ENCODE data around the gene RTEL1.

The RTEL1 gene

GRCh38 chr20:63695424-63696305, 37.6 kb downstream of the RTEL1 start:
- no peak for ATAC-seq

DNA sequence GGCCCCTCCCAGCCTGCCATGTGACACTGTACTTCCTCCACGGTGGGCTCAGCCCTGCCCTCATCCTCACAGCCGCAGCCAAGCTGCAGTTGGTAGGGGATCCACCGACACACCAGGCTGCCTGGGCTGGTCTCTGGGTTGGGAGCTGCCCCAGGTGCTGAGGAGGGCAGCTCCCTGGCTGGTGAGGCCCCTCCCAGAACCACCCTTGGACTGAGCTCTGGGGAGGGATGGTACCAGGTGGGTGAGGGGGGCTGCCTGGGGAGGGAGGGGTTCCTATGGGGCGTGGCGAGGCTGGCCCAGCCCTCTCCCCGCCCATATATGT, 38.2 kb downstream of the RTEL1 start:
- no peak for TF ChIP-seq ZNF565 (CRISPR knock-in tag; conservative IDR thresholded peaks at IDR 0.05; ENCODE audit: low read depth)
- no peak for TF ChIP-seq ZNF8 (CRISPR knock-in tag; IDR thresholded peaks at IDR 0.05)
- TF ChIP-seq TCF4 (CRISPR knock-in tag; IDR thresholded peaks at IDR 0.05; ENCODE audit: borderline replicate concordance): no peak
- no peak for TF ChIP-seq SNAI2 (CRISPR knock-in tag; IDR thresholded peaks at IDR 0.05)
- no peak for TF ChIP-seq PPARA (CRISPR knock-in tag; IDR thresholded peaks at IDR 0.05; ENCODE audit: borderline replicate concordance)
- TF ChIP-seq ZC3H10 (CRISPR knock-in tag; IDR thresholded peaks at IDR 0.05): no peak
- no peak for TF ChIP-seq GLIS3 (CRISPR knock-in tag; IDR thresholded peaks at IDR 0.05)
- TF ChIP-seq ZFP30 (CRISPR knock-in tag; IDR thresholded peaks at IDR 0.05): no peak
- ATAC-seq: peak; percentile 3

More at GRCh38 chr20:63695424-63696305, 37.6 kb downstream of the RTEL1 start:
- no peak for TF ChIP-seq ZNF70 (CRISPR knock-in tag; IDR thresholded peaks at IDR 0.05)
- no peak for TF ChIP-seq ISL1 (CRISPR knock-in tag; IDR thresholded peaks at IDR 0.05)
- TF ChIP-seq GLIS3 (CRISPR knock-in tag; IDR thresholded peaks at IDR 0.05): no peak
- no peak for TF ChIP-seq CSDC2 (CRISPR knock-in tag; IDR thresholded peaks at IDR 0.05)
- no peak for TF ChIP-seq BACH2 (CRISPR knock-in tag; IDR thresholded peaks at IDR 0.05; ENCODE audit: borderline replicate concordance)
- TF ChIP-seq ZFP30 (CRISPR knock-in tag; IDR thresholded peaks at IDR 0.05): no peak
- TF ChIP-seq ZFP3 (CRISPR knock-in tag; IDR thresholded peaks at IDR 0.05): no peak
- TF ChIP-seq ARNTL (CRISPR knock-in tag; IDR thresholded peaks at IDR 0.05; ENCODE audit: borderline replicate concordance, low read depth): no peak
- no peak for TF ChIP-seq TSHZ2 (CRISPR knock-in tag; IDR thresholded peaks at IDR 0.05)
- TF ChIP-seq ZNF8 (CRISPR knock-in tag; IDR thresholded peaks at IDR 0.05): no peak
- TF ChIP-seq OSR1 (CRISPR knock-in tag; IDR thresholded peaks at IDR 0.05): no peak

- peak; percentile 2 for ATAC-seq
- no peak for TF ChIP-seq OSR1 (CRISPR knock-in tag; IDR thresholded peaks at IDR 0.05)
- no peak for TF ChIP-seq SNAI2 (CRISPR knock-in tag; IDR thresholded peaks at IDR 0.05)
- no peak for TF ChIP-seq RARB (CRISPR knock-in tag; IDR thresholded peaks at IDR 0.05)
- no peak for TF ChIP-seq CREB5 (CRISPR knock-in tag; IDR thresholded peaks at IDR 0.05; ENCODE audit: low read depth)
- no peak for TF ChIP-seq PATZ1 (CRISPR knock-in tag; IDR thresholded peaks at IDR 0.05; ENCODE audit: borderline replicate concordance)
- no peak for TF ChIP-seq BACH2 (CRISPR knock-in tag; IDR thresholded peaks at IDR 0.05; ENCODE audit: borderline replicate concordance)
- TF ChIP-seq ZNF8 (CRISPR knock-in tag; IDR thresholded peaks at IDR 0.05): no peak
- TF ChIP-seq ISL1 (CRISPR knock-in tag; IDR thresholded peaks at IDR 0.05): no peak
- TF ChIP-seq TCF4 (CRISPR knock-in tag; IDR thresholded peaks at IDR 0.05; ENCODE audit: borderline replicate concordance): no peak
- no peak for TF ChIP-seq TSHZ2 (CRISPR knock-in tag; IDR thresholded peaks at IDR 0.05)
- no peak; the same call in 1 of the 2 replicates for TF ChIP-seq GLIS3 (CRISPR knock-in tag; IDR thresholded peaks at IDR 0.05)
- no peak for TF ChIP-seq ZNF565 (CRISPR knock-in tag; conservative IDR thresholded peaks at IDR 0.05; ENCODE audit: low read depth)
- TF ChIP-seq ZC3H10 (CRISPR knock-in tag; IDR thresholded peaks at IDR 0.05): no peak
- TF ChIP-seq ARNTL (CRISPR knock-in tag; IDR thresholded peaks at IDR 0.05; ENCODE audit: borderline replicate concordance, low read depth): no peak
- no peak for TF ChIP-seq POU6F1 (CRISPR knock-in tag; IDR thresholded peaks at IDR 0.05; ENCODE audit: borderline replicate concordance, low read depth)
- TF ChIP-seq, protein P1, sequence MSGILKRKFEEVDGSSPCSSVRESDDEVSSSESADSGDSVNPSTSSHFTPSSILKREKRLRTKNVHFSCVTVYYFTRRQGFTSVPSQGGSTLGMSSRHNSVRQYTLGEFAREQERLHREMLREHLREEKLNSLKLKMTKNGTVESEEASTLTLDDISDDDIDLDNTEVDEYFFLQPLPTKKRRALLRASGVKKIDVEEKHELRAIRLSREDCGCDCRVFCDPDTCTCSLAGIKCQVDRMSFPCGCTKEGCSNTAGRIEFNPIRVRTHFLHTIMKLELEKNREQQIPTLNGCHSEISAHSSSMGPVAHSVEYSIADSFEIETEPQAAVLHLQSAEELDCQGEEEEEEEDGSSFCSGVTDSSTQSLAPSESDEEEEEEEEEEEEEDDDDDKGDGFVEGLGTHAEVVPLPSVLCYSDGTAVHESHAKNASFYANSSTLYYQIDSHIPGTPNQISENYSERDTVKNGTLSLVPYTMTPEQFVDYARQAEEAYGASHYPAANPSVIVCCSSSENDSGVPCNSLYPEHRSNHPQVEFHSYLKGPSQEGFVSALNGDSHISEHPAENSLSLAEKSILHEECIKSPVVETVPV (CRISPR knock-in tag; IDR thresholded peaks at IDR 0.05): no peak
- TF ChIP-seq ZFP30 (CRISPR knock-in tag; IDR thresholded peaks at IDR 0.05): no peak
- TF ChIP-seq TOX (CRISPR knock-in tag; IDR thresholded peaks at IDR 0.05; ENCODE audit: borderline replicate concordance): no peak
- TF ChIP-seq ESRRG (CRISPR knock-in tag; IDR thresholded peaks at IDR 0.05): no peak
- no peak for TF ChIP-seq ZFP3 (CRISPR knock-in tag; IDR thresholded peaks at IDR 0.05)
Measured at GRCh38 chr20:63696628-63697356, 38.7 kb downstream of the RTEL1 start, which contains the start of gene TNFRSF6B. TNFRSF6B (plus strand) TSS chr20:63696652; CDS start chr20:63696768, 116 bp downstream.

Measured in SK-N-SH treated with all-trans-retinoic acid at 6 μM for 48 hours (cell line).